Ishikawa (cell line): ENCODE results near the gene UNC13A.

Source experiments
- CEBPB ChIP-seq: IDR thresholded peaks from 2 replicates; pipeline ENCODE4 v1.6.1; 2012
- CREB1 ChIP-seq: IDR thresholded peaks from 2 replicates; pipeline ENCODE4 v1.6.1; 2012; ENCODE audit warnings: low read depth
- EGR1 ChIP-seq: IDR thresholded peaks from 2 replicates; pipeline ENCODE4 v1.6.1; 2012
- MAX ChIP-seq: IDR thresholded peaks from 2 replicates; pipeline ENCODE4 v1.6.1; 2012
- RAD21 ChIP-seq: IDR thresholded peaks from 2 replicates; pipeline ENCODE4 v1.6.1; 2012; ENCODE audit warnings: low read depth
- REST ChIP-seq: IDR thresholded peaks from 2 replicates; pipeline ENCODE4 v1.6.1; 2012; ENCODE audit warnings: low read depth, mild to moderate bottlenecking
- TAF1 ChIP-seq: IDR thresholded peaks from 2 replicates; pipeline ENCODE4 v1.6.1; 2012; ENCODE audit warnings: low read depth, mild to moderate bottlenecking
- TCF12 ChIP-seq: IDR thresholded peaks from 2 replicates; pipeline ENCODE4 v1.6.1; 2012; ENCODE audit warnings: low read depth
- TEAD4 ChIP-seq: IDR thresholded peaks from 2 replicates; pipeline ENCODE4 v1.6.1; 2012
- USF1 ChIP-seq: IDR thresholded peaks from 2 replicates; pipeline ENCODE4 v1.6.1; 2012
- YY1 ChIP-seq: IDR thresholded peaks from 2 replicates; pipeline ENCODE4 v1.6.1; 2012; ENCODE audit warnings: low read depth

GRCh38 chr19:17616686-17616960 lies 71.5 kb downstream of the UNC13A start:
- no peak for TF ChIP-seq RAD21
- no peak for TF ChIP-seq TAF1
- TF ChIP-seq TEAD4: no peak
- no peak for TF ChIP-seq MAX
- TF ChIP-seq CREB1: no peak
- no peak for TF ChIP-seq USF1
- no peak for TF ChIP-seq CEBPB
- TF ChIP-seq EGR1: no peak
- no peak for TF ChIP-seq YY1
- no peak for TF ChIP-seq REST
- TF ChIP-seq TCF12: no peak
